SKM-1 (cell line): ENCODE data around the gene SESTD1.

ENCODE experiments used
- DNase-seq: peaks from one replicate; lab custom pipeline; 2025; ENCODE audit not compliant: unreplicated experiment; lab: John Stamatoyannopoulos, UW

SESTD1 gene

DNA sequence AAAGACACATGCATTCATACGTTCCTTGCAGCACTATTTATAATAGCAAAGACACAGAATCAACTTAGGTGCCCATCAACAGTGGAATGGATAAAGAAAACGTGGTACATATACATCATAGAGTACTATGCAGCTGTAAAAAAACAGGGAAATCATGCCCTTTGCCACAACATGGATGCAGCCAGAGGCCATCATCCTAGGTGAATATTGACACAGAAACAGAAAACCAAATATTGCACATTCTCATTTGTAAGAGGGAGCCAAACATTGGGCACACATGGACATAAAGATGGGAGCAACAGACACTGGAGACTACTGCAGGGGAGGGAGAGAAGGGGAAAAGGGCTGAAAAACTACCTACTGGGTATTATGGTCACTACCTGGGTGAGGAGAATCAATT is 73.5 kb downstream of the SESTD1 start:
- DNase-seq: no peak

DNA sequence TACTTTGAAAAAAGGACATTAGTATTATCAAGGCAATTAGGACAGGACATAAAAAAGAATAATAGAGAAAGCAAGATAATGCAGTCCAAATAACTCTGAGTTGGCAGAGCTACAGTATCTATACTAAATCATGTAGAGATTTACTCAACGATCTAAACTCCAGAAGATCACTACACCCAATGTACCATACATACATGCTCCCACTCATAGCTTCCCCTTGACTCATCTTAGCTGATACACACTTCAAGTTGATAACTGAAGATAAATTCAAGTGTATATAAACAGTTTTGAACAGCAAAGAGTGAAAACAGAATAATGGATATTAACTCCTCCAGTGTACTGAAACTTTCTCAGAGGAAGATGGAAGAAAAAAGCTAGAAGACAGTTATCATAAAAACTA is 78.5 kb downstream of the SESTD1 start:
- no peak for DNase-seq

DNA sequence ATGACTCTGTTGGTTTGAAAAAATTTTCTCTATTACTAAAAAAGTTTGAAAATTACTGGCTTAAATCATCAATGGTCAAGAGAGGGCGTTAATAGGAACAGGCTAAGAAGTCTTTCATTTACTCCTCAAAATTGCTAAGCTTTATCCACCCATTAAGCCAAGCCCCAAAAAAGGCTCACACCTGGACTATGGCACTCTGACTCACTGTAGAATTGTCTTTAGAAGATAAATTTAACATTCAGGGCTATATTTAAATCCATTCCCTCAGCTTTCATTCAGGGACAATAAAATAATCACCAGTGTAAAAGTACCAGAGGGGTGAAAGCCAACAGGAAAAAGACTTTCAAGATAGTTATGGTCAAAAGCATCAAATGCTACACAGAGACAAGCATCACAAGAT is 80.0 kb downstream of the SESTD1 start:
- DNase-seq: no peak

DNA sequence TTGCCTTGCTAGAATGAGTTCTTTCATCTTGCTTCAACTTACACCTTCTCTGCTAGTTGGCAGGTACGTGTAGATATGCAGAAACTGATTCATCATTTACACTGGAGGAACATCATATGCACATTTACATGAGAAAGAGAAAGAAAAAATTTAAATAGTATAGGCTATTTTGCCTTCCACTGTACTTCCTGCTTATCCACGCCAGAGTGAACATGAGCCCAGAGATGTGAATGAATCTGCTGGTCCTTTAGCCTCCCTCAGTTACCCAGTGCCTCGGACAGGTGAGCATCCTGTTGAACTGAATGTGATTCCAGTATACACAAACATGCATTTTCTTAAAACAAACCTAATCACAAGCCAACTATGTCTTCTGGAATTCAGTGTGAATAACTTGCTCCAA is 83.6 kb downstream of the SESTD1 start:
- no peak for DNase-seq

DNA sequence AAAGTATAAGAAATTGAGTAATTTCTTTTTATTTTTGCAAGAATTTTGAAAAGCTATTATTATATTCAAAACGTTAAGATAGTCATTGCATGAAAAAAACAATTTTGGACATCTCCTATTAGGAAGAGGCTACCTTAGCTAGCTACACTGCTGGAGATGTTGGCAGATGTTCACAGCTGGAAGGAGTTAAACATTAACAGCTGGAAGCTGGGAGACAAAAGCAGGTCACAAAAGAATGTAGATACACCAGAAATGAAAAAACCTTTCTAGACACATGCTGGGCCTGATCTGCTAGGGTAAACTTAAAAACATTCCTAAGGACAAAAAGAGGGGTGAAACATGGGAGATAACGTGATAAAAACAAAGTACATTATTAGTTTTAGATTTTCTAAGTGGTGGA is 84.4 kb downstream of the SESTD1 start:
- no peak for DNase-seq

DNA sequence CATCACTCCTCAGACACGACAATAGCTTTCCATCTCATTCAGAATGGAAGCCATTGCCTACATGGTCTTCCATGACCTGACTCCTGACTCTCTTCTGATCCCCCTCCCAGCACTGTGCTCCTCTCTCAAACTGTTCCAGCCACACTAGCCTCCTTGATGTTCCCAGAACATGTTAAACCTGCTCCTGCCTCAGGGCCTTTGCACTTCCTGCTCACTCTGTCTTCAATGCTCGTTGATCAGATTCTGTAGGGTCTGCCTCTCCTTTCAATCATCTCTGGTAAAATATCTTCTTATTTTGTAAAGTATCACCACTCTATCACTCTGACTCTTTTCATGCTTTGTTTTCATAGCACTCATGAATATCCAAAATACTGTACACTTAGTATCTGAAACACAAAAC is 84.9 kb downstream of the SESTD1 start:
- no peak for DNase-seq

DNA sequence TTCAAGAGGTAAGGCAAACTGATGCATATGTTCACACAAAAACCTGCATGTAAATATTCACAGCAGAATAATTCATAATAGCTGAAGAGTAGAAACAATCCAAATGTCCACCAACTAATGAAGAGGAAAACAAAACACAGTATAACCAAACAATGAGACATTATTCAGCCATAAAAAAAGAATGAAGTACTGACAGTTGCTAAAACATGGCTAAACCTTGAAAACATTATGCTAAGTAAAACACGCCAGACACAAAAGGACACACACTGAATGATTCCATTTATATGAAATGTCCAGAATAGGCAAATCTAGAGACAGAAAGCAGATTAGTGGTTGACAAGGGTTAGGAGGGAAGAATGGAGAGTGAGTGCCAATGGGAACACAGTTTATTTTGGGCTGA is 86.9 kb downstream of the SESTD1 start:
- no peak for DNase-seq

DNA sequence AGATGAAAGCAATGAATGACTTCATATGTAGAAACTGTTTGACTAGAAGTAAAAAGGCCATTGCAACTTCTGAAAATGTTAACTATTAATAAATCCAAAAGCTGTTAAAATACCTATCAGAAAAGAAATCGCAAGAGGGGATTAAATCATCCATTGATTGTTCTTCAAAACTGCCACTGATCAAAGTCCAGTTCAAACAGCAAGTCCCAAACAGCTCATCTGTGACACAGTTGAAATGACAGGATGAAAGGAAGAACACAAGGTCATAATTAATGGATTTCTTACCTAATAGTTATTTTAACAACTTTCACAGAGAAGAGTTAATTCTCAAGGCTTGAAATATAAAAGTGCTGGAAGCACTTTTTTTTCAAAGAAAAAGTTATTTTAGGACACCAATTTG is 90.4 kb downstream of the SESTD1 start:
- DNase-seq: no peak

DNA sequence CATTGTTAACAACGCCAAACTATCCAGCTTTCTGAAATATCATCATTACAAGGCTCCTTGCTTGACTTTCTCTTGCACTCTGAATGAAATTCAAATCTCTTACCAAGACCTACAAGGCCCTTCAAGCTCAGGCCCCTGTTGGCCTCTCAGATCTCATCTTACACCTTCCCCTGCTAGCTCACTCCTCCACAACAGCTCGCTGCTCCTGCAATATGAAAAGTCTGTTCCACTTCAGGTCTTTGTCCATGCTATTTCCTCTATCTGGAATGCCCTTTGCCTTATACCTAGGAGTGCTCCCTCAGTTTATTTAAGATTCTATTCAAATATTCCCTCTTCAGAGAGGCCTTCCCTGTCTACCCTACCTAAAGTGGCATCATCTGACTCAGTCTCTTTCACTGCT is 91.7 kb downstream of the SESTD1 start:
- no peak for DNase-seq

DNA sequence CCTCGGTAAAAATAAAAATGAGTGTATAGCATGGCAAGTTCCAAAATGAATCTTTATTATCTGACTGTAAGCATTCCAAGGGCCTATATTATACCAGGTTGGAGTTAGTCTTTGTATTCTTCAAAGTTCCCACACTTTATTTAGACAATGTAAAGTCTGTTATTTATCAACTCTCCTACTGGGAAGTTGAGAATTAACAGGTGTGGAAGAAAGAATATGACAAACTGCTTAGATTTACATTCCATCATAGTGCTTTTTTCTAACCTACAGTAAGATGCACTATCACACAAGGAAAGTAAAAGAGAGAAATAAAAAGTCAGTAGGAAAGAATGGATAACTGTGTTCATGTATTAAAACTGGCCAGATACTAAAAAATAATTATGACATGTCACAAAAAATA is 93.3 kb downstream of the SESTD1 start:
- DNase-seq: no peak

GRCh38 chr2:179170901-179171300 is 93.7 kb downstream of the SESTD1 start:
- DNase-seq: no peak

DNA sequence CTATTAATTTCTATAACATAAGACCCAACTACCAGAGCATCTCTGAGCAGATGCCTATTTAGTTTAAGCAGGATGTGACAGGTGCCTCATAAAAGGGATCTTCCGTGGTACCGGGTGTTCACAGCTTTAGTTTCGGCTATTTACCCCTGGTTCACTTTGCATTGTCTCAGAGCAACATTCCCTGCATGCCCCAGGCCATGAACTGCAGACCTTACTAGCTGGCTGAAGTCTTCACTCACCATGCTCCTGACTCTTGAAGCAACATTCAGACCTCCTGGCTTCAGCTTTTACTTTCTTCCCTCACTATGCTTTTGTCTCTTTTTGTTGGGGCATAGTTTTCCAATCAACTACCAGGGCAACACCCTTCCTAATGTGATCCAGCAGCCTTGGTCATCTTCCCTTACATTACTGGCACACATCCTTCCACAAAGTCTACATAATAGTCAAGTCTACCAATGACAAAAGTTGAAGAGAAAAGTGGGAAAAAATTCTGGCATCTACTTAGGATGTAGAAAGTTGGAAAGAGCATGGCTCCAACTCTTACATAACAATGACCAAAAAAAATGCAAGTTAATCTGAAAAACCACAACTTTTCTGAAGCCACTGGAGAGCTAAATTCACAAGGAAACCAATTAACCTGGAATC is 99.2 kb downstream of the SESTD1 start:
- no peak for DNase-seq

- no peak for DNase-seq
Measured at GRCh38 chr2:179141206-179141605, 123.4 kb downstream of the SESTD1 start.

DNA sequence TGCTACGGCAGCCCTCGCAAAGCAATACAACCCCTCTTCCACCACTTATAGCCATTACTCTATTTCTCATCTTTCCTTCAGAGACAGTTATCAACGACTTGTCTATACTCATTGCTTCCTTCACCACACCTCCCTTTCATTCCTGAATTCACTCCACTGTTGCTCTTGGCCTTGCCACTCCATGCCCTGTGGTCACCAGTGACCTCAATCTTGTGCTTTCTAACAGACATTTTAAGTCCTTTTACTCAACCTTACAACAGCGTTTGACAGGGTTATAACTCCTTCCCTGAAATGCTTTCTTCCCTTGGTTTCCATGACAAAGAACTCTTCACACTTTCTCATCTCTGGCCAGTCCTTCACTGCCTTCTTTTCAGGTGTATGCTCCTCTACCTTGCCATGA is 124.1 kb downstream of the SESTD1 start:
- DNase-seq: no peak

GRCh38 chr2:179139506-179139905 is 125.1 kb downstream of the SESTD1 start:
- no peak for DNase-seq

GRCh38 chr2:179137200-179137759 is 127.4 kb downstream of the SESTD1 start:
- DNase-seq: no peak

- no peak for DNase-seq
Measured at GRCh38 chr2:179133016-179133415, 131.6 kb downstream of the SESTD1 start.

- no peak for DNase-seq
Measured at GRCh38 chr2:179132076-179132475, 132.6 kb downstream of the SESTD1 start.

DNA sequence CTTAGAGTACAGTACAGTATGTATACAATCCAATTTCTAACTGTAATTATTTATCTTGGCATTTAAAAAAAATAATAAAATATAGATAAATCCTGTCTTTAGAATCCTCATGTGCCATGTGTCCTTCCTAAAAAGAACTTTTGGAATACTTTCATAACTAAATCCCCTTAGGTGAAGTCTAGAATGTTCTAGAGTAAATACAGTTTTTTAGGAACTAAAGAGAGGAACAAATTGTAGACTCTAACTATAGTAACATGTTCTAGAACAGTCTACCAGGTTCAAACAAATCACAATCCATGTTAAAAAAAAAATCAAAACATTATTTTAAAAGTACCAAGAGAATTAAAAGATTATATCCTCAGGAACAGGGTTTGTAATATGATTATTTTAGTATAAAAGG is 134.1 kb downstream of the SESTD1 start:
- no peak for DNase-seq

- DNase-seq: no peak
Measured at GRCh38 chr2:179129574-179130238, 134.9 kb downstream of the SESTD1 start.

GRCh38 chr2:179125404-179125803 is 139.2 kb downstream of the SESTD1 start:
- DNase-seq: no peak

GRCh38 chr2:179124282-179124681 is 140.3 kb downstream of the SESTD1 start:
- no peak for DNase-seq

DNA sequence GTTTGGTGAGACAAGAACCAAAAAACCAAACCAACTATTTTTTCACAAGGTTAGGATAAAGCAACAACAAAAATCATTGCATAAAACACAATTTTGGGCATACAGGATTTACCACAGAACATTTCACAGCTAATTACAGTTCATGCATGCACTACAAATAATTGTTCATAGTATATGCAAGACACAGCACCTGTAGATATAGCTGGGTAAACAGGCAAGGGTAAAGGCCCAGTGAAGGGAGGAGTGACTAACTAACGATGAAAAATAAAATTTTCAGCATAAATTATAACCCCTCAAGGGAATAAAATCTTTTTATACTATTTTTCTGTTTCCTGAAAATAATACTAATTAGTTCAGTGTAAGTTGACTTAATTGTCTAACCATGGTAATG is 141.4 kb downstream of the SESTD1 start:
- no peak for DNase-seq
